ENCODE results near the gene RNF181.
"Not testable (repeated sequence)": the region's sequence is repeated elsewhere in the genome, so short reads cannot be mapped to it uniquely, and the experiment has no call there.

The RNF181 gene

GRCh38 chr2:85577386-85578242, 17.9 kb upstream of the RNF181 start, which contains the start of gene VAMP8:
Gene VAMP8 (plus strand): TSS chr2:85577586. CDS start chr2:85577647, 61 bp downstream.
- DNase-seq, result peak; percentile 50 to 64

DNA sequence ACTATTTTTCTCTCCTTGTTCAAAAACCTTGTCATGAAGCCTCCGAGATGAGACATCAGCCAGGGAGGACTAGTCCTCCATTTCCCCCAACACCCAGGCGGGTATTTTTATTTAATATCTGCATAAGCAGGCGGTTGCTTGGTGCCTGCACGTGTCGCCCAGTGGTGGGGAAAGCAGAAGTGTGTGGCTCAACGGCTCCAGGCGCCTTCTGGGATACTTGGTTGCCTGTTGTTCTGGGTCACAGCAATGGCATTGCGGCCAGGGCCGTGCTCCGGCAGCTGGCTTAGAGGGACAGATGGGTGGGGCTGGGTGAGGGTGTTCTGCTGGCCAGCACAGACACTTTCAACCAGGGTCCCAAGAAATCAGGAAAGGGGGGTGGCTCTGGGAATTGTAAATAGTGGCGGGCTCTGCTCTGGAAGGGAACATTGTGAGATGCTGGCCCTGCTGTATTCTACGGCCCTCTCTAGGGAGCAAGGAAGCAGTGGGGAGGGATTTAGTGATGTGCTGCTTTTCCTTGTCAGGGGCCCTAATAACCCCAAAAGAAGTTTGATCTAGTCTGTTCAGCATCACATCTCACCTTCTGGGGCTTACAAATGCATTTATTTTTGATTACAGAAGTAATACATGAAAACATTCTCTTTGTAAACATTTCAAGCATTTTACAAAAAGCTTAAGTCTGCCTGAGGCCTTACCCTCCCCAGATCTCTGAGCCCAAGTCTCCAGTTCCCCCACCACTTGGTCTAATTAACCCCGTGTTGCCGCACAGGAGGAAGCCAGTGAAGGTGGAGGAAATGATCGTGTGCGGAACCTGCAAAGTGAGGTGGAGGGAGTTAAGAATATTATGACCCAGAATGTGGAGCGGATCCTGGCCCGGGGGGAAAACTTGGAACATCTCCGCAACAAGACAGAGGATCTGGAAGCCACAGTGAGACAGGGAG, 17.0 kb upstream of the RNF181 start:
- DNase-seq, result peak; percentile 25 to 51

GRCh38 chr2:85579266-85579935, 16.1 kb upstream of the RNF181 start:
- DNase-seq, result no peak

DNA sequence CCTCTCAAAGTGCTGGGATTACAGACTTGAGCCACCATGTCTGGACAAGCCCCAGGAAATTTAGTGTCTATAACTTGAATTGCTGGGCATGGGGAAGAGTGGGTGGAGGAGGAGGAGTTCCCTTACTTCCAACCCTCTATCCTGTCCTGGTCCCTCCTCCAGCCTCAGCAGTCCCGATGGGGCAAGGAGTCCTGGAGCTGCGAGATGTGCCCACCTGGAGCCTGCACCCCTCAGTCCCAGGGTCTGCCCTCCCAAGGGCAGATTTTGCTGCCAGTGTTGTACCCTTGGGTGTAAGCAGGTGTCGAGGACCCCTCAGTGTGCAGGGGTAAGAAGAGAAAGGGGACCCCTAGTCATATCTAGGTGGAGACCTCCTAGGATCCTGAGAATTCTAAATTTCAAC, 15.3 kb upstream of the RNF181 start:
- no peak for DNase-seq

DNA sequence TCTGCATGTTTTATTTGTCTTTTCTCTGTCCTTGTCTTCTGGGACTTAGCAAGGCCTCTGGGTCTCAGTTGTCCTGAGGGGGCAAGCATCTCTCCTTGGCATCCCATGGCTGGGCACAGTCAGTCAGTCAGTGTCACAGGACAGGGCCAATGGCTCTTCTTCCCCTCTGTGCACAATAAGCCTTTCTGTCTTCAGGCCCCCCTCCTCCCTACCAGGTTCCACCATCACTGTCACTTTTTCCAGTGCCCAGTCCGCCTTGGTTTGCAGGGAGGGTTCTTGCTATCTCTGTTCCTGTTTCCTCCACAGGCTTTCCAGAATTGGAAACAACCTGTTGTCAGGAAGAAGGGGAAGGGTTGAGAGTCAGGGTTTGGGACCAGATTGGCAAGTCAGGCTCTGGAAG, 13.1 kb upstream of the RNF181 start:
- DNase-seq, result no peak

DNA sequence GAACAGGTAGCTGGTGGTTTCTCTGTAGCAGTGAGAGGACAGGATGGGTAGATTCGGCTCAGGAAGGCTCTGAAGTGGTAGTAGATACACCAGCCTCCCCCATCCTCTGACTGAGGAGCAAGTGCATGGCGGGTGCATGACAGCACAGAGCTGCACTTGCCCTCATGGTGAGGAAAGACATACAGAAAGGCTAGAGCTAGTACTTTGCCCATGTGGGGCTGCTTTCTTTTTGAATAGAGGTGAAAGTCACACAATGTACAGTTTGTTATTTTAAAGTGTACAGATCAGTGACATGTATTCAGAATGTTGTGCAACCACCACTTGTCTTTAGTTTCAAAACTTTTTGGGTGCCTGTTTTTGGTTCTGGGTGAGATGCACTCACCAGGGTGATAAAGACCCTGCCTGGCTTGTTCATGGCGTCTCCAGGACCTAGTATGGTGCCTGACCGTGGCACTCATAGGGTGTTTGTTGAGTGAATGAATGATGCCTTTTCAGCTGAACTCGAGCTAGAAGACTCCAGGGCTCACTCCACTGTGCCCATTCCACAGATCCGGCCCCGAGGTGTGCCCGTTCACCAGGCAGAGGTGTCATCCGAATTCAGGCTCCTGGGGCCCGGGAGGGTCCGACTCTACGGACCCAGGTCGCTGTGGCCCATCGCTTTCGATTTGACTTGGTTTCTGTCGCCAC, 11.7 kb upstream of the RNF181 start:
- DNase-seq, result peak; percentile 27 to 51

- DNase-seq, result no peak
Measured at GRCh38 chr2:85584354-85584856, 11.1 kb upstream of the RNF181 start, which contains the start of gene VAMP5. Gene VAMP5 (plus strand): TSS chr2:85584431. CDS start chr2:85584491, 60 bp downstream.

DNA sequence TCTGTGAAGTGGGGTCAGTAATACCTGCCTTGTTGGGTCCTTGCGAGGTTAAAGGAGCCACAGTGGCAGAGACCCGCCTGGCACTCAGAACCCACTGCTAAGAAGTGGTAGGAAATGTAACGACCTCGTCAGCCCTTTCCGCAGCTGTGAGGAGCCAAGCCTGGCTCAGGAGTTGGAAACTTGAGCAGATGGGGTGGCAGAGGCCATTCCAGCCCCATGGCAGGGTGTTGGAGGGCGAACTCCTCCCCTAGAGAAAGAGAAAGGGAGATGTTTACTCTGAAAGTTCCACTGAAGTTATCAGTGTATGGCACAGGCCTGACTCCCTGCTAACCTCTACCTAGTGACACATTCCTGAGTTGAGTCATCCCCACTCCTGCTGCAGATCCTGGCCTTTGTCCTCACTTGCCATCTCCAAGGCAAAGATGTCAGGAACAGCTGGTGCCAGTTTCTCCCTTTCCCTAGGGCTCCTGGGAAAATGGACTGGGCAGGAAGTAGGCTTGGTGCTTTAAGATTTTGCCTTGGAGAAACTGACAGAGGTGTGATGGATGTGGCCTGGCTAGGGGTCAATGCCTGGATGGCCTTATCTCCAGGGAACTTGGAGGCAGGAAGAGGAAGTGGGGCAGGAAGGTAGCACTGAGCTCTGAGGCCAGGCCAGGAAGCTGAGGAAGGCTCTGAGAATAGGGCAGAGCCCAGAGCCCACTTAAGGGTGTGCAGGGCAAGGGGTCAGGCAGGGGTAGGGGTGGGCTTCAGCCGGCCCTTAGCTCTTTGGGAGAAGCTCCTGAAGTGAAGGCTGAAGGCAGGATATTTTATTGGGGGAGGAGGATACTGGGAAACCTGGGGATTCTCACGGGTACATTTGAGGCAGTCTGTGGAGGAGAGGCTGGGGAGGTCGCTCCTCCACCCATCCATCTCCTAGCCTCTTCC, 10.4 kb upstream of the RNF181 start:
- peak in 1 of 2 donors; percentile 13 for DNase-seq

DNA sequence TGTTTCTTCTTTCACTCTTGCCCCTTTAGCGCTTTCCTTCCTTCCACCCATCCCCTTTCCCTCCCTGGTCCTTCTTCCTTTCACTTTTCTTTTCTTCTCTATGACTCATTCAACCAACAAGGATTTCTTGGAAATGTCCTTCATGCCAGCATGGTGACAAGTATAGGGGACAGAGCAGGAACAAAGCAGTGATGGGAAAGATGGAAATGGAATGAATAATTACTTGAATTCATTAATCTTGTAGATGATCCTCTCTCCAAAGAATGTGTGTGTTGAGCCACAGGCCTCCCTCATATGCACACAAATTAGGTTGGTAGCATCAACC, 9.8 kb upstream of the RNF181 start:
- no peak for DNase-seq

DNA sequence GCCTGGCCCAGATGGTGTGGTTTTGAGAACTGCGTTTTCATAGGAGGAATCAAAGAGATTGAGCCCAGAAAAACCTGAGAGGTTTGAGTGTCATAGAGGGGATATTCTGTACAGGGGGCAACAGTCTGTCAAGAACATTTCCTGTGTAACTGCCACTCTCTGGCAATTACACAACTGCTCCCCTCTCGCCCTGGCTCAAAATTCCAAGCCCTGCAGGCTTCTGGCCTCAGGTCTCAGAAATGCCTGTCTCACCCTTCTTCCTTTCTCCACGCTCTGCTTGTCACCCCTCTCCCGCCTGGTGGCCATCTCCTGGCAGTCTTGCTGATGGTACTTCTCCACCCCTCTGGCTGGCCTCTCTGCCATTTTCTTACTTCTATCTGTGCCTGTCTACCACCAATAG, 7.3 kb upstream of the RNF181 start:
- DNase-seq, result no peak

- DNase-seq, result no peak
Measured at GRCh38 chr2:85588645-85589044, 6.9 kb upstream of the RNF181 start.

- no peak for DNase-seq
Measured at GRCh38 chr2:85589181-85589580, 6.4 kb upstream of the RNF181 start.

GRCh38 chr2:85589982-85590791, 5.4 kb upstream of the RNF181 start:
- no peak for DNase-seq

DNA sequence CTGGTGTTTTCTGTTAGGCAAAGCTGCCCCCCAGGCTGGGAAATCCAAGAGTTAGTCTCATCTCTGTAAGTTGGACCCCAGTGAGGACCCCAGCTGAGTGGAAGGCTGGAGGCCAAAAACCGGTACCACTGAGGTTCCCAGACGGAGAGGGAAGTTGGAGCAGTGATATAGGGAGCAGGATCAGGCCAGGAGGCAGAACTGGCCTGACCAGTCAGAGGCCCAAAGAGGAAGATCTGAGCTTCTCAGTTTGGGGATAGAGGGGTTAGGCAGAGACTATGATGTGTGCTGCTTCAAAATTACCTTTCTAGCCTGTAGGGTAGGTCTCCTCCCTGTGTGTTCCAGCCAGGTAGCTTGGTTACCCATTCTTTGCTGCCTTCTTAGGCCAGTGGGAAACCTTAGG, 4.6 kb upstream of the RNF181 start:
- no peak for DNase-seq

GRCh38 chr2:85591563-85591962, 4.0 kb upstream of the RNF181 start:
- no peak for DNase-seq

DNA sequence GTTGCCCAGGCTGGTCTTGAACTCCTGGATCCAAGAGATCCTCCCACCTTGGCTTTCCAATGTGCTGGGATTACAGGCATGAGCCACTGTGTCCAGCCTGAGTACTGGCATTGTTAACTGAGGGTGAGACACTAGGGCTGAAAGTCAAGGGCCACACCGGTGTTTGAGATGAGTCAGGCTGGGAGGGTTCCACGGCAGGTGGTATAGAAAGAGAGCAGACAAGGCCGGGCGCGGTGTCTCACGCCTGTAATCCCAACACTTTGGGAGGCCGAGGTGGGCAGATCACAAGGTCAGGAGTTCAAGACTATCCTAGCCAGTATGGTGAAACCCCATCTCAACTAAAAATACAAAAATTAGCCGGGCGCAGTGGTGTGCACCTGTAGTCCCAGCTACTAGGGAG, 3.2 kb upstream of the RNF181 start:
- DNase-seq, result not testable (repeated sequence)

DNA sequence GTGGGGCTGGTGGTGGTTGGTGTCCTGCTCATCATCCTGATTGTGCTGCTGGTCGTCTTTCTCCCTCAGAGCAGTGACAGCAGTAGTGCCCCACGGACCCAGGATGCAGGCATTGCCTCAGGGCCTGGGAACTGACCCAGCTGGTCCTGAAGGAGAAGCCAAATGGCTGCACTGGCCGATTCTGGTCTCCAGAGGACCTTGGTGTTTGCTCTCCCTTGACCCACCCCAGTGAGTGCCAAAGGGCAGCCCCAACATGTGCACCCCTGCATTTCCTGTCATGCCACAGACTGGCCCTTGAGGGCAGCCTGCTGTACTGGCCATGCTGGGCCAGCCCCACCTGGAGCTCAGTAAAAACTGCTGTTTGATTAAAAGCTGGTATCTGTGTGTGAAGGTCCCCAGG, 2.5 kb upstream of the RNF181 start:
- DNase-seq, result no peak

DNA sequence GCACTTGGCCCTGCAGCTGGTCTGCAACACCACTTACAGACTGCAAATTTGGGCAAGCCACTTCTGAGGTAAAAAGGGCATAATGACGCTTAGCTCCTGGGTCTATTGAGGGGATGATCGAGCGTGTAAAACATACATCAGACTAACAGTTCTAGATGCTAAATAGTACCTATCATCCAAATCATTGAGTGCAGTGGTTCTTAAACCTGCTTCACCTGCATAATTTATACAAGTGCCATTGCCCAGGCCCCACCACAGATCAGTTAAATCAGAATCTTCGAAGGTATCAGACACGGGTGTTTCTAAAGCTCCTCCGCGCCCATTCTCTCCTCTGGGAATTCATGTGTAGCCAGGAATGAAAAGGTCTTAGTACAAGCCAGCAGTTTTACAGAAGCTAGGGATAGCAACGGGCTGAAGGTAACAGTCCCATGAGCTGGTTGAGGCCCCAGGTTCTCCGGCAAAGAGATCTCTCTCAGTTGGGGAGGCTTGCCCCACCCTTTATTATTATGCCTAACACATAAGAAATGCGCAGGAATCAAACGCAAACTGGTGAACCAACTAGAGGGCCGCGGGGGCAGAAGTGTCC, 737 bp upstream of the RNF181 start:
- no peak for DNase-seq

GRCh38 chr2:85596026-85596333, 435 bp downstream of the RNF181 start:
- no peak for DNase-seq

Data from CD4-positive, alpha-beta T cell treated with Interleukin-4 for 1 hour (primary cell).